Upper lobe of left lung (tissue), 6 donors: ENCODE data around the gene FHOD1. TPM values are rescaled to one million over a fixed set of nuclear protein-coding genes. Genes with fewer than 3 reads are reported as not detected.
A peak's percentile ranks its signal among the peaks of the same experiment; 100 is the strongest.

ENCODE experiments used
- ATAC-seq, 2 donors: fragments of 200-7000 bp; cut with Tn5 transposase; one replicate each; pipeline ENCODE4 v1.9.1; 2022; ENCODE audit warnings: mild to moderate bottlenecking in 2 of 2, moderate library complexity in 2 of 2; ENCODE audit not compliant: low FRiP score in 2 of 2
- DNase-seq, 2 donors: peaks; one replicate each; pipeline ENCODE4 v3.0.0-alpha.2; 2019 to 2020
- H3K27ac ChIP-seq, 4 donors: fragments of 200-600 bp; sonication (generic); one replicate each; pipeline ENCODE4 v1.5.1; 2016 to 2019
- H3K27me3 ChIP-seq, 4 donors: fragments of 200-600 bp; sonication (generic); one replicate each; pipeline ENCODE4 v1.5.1; 2017 to 2019
- H3K36me3 ChIP-seq, 4 donors: fragments of 200-600 bp; sonication (generic); one replicate each; pipeline ENCODE4 v1.5.1; 2016 to 2019
- H3K4me1 ChIP-seq, 4 donors: fragments of 200-600 bp; sonication (generic); one replicate each; pipeline ENCODE4 v1.5.1; 2018 to 2019
- H3K4me3 ChIP-seq, 4 donors: fragments of 200-600 bp; sonication (generic); one replicate each; pipeline ENCODE4 v1.5.1; 2017 to 2019; ENCODE audit warnings: mild to moderate bottlenecking in 2 of 4, moderate library complexity in 1 of 4
- H3K9me3 ChIP-seq, 4 donors: fragments of 200-600 bp; sonication (generic); one replicate each; pipeline ENCODE4 v1.5.1; 2018 to 2019
- EP300 ChIP-seq, 4 donors: sonication (generic); formaldehyde crosslinking; IDR thresholded peaks; one replicate each; pipeline ENCODE4 v1.5.1; 2017; ENCODE audit warnings: antibody characterized with exemption in 4 of 4, control low read depth in 2 of 4
- POLR2A ChIP-seq, 4 donors: fragments of 450-650 bp; IDR thresholded peaks; one replicate each; pipeline ENCODE4 v1.5.1; 2016 to 2017; ENCODE audit warnings: antibody characterized with exemption in 4 of 4, mild to moderate bottlenecking in 2 of 4
- POLR2AphosphoS5 ChIP-seq, 2 donors: sonication (generic); formaldehyde crosslinking; IDR thresholded peaks; one replicate each; pipeline ENCODE4 v1.5.1; 2017; ENCODE audit warnings: antibody characterized with exemption in 2 of 2
- WGBS, 2 donors: methylation state at CpG; one replicate each; pipeline ENCODE4 v1.1.5; 2017 to 2018; 5-methylcytosine and 5-hydroxymethylcytosine counted together
- total RNA-seq, 6 donors: library from RNA; depleted of rRNA in 4 of 6; stranded (reverse); fragments of >200 nt in 4 of 6; gene quantifications; one replicate each; pipeline versions ENCODE4 v1.1.0 to v1.2.1, GENCODE V29; 2016 to 2021
- TF ChIP-seq, protein P1 (sequence below), 6 experiments: fragments of 450-650 bp in 4 of 6; fragments of 200-600 bp in 2 of 6; sonication (generic) in 2 of 6; IDR thresholded peaks; one replicate each; pipeline ENCODE4 v1.5.1; 2016 to 2019; ENCODE audit warnings: antibody characterized with exemption in 6 of 6
- donor health status: DM: no; HTN: no; CAD: no; lungs with moderate emphysema.
- donor health status: DM: no; HTN: yes; CAD: no; lungs with severe emphysema.

Gene FHOD1
- total RNA-seq, 6 donors from 2014 or later, result 26.0 to 310 (median 91.0) TPM

DNA sequence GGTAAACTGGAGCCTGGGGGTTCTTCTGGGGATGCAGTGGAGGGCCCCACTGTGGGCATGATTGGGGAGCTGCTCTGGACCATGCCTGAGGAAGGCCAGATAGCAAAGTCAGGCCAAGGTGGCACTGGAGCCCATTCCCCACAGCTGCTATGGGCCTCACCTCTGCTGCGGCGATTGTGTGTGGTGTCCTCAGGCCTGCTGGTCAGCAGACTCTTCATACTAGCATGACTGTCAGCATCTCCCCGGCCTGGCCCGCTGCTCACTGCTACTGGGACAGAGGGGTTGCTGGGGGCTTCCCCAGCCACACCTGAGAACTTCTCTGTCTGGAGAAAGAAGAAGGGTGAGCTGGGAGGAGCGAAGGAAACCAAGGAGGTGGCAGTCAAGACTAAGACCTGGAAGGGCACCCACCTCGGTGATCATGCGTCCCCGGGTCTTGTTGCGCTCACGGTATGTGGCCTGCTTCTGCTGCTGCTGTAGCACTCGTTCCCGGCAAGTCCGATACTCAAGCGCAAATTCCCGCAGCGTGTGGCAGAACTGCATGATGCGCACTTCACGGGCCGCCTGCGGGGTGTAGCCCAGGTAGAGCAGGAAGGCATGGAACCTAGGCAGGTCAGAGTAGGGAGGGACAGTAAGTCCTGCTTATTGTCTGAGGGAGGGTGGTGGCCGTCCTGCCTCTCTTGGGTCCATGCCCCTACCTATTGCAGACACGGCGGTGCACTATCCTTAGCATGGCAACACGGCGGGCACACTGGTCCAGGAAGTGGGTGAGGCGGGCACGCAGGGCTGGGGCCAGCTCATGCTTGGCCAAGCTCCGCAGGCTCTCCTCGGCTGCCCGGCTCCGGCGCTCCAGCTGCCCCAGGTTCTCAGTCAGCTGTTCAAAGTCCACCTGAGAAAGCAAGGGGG lies 17.1 kb downstream of the FHOD1 start:
- Histone ChIP-seq H3K4me1 (peaks cover 17 to 27% (median 17%) of the 10 kb centered on the region in 4 donors), H3K9me3 (no peaks in the 10 kb centered on the region), H3K36me3 (peaks cover 57 to 72% (median 68%) of the 10 kb centered on the region in 4 donors), H3K27ac (no peak overlapping the region), H3K4me3 (no peak overlapping the region), H3K27me3 (no peaks in the 10 kb centered on the region)
- ATAC-seq (no peak), DNase-seq (peak in 1 of 2 donors; percentile 77)
- TF ChIP-seq POLR2A (IDR thresholded peaks at IDR 0.05) (no peak), EP300 (IDR thresholded peaks at IDR 0.05) (no peak), POLR2AphosphoS5 (IDR thresholded peaks at IDR 0.05) (no peak)
- TF ChIP-seq, protein P1, sequence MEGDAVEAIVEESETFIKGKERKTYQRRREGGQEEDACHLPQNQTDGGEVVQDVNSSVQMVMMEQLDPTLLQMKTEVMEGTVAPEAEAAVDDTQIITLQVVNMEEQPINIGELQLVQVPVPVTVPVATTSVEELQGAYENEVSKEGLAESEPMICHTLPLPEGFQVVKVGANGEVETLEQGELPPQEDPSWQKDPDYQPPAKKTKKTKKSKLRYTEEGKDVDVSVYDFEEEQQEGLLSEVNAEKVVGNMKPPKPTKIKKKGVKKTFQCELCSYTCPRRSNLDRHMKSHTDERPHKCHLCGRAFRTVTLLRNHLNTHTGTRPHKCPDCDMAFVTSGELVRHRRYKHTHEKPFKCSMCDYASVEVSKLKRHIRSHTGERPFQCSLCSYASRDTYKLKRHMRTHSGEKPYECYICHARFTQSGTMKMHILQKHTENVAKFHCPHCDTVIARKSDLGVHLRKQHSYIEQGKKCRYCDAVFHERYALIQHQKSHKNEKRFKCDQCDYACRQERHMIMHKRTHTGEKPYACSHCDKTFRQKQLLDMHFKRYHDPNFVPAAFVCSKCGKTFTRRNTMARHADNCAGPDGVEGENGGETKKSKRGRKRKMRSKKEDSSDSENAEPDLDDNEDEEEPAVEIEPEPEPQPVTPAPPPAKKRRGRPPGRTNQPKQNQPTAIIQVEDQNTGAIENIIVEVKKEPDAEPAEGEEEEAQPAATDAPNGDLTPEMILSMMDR (IDR thresholded peaks at IDR 0.05), result no peak
- WGBS, 2 donors, result 93% methylated on average over 23 to 27 of the region's 32 CpGs

DNA sequence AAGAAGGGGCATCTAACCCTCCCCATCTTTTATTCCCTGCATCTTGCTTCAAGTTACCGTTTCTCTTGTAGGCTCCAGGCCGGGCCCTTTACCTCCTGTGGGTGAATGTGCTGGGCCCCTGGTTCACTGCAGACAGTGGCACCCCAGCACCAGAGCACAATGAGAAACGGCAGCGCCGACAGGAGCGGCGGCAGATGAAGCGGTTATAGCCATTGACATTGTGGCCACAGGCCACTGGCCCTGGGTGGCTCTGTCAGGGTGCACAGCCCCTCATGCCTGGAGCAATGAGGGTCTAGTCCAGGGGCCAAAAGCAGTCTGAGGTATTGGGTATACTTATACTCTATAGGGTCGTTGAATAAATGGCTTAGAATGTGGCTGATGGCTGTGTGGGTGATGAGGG lies 18.4 kb downstream of the FHOD1 start:
- Histone ChIP-seq H3K27ac (no peak overlapping the region), H3K9me3 (no peaks in the 10 kb centered on the region), H3K4me3 (no peak overlapping the region), H3K36me3 (peaks cover 45 to 60% (median 56%) of the 10 kb centered on the region in 4 donors), H3K27me3 (no peaks in the 10 kb centered on the region), H3K4me1 (peaks cover 17 to 35% (median 23%) of the 10 kb centered on the region in 4 donors)
- WGBS, 2 donors, result 68 to 81% methylated on average over 3 to 9 of the region's 9 CpGs
- DNase-seq (no peak), ATAC-seq (no peak)
- TF ChIP-seq EP300 (IDR thresholded peaks at IDR 0.05), result no peak
- TF ChIP-seq POLR2AphosphoS5 (IDR thresholded peaks at IDR 0.05), result no peak
- TF ChIP-seq, protein P1 (IDR thresholded peaks at IDR 0.05), result no peak
- TF ChIP-seq POLR2A (IDR thresholded peaks at IDR 0.05), result no peak

DNA sequence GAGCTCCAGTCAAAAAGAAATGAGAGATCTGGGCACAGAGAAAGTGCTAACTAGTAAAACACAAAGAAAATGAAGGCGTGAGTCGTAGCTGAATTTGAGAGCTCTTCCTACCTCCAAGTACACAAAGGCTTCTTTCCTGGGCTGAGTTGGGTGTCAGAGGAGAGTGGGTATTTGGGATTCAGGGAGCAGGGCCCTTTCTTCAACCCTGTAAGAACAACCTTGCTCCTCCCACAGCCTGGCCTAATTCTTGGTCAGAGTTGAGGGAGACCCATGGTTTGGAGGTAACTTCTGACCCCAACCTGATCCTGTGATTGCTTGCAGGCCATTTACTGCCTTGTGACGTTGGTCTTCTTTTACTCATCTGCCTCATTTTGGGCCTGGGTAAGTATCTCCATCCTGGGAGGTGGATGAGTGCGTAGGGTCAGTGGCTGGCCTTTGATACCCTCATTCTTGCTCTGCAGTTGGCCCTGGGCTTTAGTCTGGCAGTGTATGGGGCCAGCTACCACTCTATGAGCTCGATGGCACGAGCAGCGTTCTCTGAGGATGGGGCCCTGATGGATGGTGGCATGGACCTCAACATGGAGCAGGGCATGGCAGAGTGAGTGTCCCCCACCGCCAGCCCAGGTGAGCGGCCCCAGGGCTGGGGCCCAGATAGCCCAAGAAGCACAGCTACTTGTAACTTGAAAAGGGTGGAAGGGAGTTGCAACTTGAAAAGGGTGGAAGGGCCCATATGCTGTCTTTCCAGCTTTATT lies 19.1 kb downstream of the FHOD1 start:
- ATAC-seq (no peak), DNase-seq (no peak)
- peaks cover 17 to 40% (median 27%) of the 10 kb centered on the region in 4 donors for H3K4me1 ChIP-seq
- H3K36me3 ChIP-seq, result peaks cover 38 to 53% (median 49%) of the 10 kb centered on the region in 4 donors
- WGBS, 2 donors, result 80 to 88% methylated on average over 7 to 9 of the region's 9 CpGs
- peak overlapping the region in 3 of 4 donors; percentile 86 to 99 (median 93) for H3K4me3 ChIP-seq
- TF ChIP-seq EP300 (IDR thresholded peaks at IDR 0.05) (no peak), POLR2AphosphoS5 (IDR thresholded peaks at IDR 0.05) (no peak), POLR2A (IDR thresholded peaks at IDR 0.05) (no peak)
- TF ChIP-seq, protein P1 (IDR thresholded peaks at IDR 0.05), result no peak
- no peaks in the 10 kb centered on the region for H3K27me3 ChIP-seq
- no peak overlapping the region for H3K27ac ChIP-seq
- no peaks in the 10 kb centered on the region for H3K9me3 ChIP-seq

DNA sequence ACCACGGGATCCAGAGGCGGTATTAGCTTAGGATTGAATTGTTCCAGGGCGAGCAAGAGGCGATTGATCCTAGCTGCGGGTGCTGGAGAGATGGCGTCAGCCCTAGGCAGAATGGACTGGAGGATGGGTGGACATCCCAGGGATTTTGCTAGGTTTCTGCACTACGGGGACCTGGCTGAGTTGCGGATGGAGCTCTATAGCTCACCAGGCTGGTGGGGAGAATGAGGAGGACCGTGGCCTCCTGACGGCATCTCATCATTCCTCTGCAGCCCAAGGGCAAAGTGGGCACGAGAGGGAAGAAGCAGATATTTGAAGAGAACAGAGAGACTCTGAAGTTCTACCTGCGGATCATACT lies 19.7 kb downstream of the FHOD1 start:
- H3K4me1 ChIP-seq, result peaks cover 17 to 40% (median 29%) of the 10 kb centered on the region in 4 donors

More for the DNA sequence above, 19.7 kb downstream of the FHOD1 start:
- Histone ChIP-seq H3K27ac (peak overlapping the region; percentile 81 to 91 (median 88)), H3K4me3 (peak overlapping the region; percentile 78 to 99 (median 90)), H3K27me3 (no peaks in the 10 kb centered on the region), H3K36me3 (peaks cover 36 to 46% (median 42%) of the 10 kb centered on the region in 4 donors), H3K9me3 (no peaks in the 10 kb centered on the region)
- WGBS, 2 donors, result 10 to 12% methylated on average over 11 to 12 of the region's 12 CpGs
- no peak for DNase-seq
- ATAC-seq, result no peak
- TF ChIP-seq POLR2A (IDR thresholded peaks at IDR 0.05) (no peak), EP300 (IDR thresholded peaks at IDR 0.05) (no peak), POLR2AphosphoS5 (IDR thresholded peaks at IDR 0.05) (no peak)
- TF ChIP-seq, protein P1 (IDR thresholded peaks at IDR 0.05), result no peak
